ENCODE measurements around the gene MTA3.

Gene MTA3

GRCh38 chr2:42566837-42567321 lies 1.6 kb upstream of the MTA3 start:
- H3K4me3 ChIP-seq (replicated peaks in 1 of 2; ENCODE audit: low read depth in 2 of 2, low read length in 2 of 2), result no peak overlapping the region
- no peak for TF ChIP-seq CTCF (IDR thresholded peaks at IDR 0.05; ENCODE audit: low read depth, low read length)
- DNase-seq (ENCODE audit: low read depth in 2 of 2), result peak in 1 of 2 donors; percentile 20

GRCh38 chr2:42567364-42567763 lies 1.1 kb upstream of the MTA3 start:
- peak; percentile 34 to 53 for DNase-seq (ENCODE audit: low read depth in 2 of 2)
- H3K4me3 ChIP-seq (replicated peaks in 1 of 2; ENCODE audit: low read depth in 2 of 2, low read length in 2 of 2), result no peak overlapping the region

DNA sequence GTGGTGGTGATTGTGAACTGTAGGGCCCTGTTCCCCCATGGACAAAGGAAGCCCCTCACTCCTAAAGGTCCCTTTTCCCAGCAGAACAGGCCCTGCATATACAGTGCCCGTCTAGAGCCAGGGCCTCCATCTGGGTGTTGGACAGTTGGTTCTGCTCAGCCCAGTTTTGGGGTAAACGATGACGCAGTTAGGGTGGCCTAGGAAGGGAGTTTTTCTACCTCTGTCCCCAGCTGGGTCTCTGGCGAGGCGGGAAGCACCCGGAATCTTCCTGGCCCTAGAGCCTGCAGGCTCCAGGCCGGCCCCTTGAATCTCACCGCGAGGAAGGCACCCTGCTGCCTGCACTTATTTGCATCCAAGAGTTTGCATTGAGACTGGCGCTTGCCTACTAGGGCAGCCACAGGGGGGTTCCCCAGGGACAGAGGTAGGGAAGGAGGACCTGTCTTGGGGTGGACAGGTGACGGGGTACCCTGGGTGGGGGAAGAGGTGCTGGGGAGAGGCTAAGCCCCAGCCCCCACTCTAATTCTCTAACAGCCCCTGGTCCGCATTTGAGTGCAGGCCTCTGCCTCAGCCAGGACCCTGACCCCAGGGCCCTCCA lies 529 bp upstream of the MTA3 start:
- peak in 1 of 2 donors; percentile 13 for DNase-seq (ENCODE audit: low read depth in 2 of 2)
- no peak for TF ChIP-seq CTCF (IDR thresholded peaks at IDR 0.05; ENCODE audit: low read depth, low read length)
- H3K4me3 ChIP-seq (replicated peaks in 1 of 2; ENCODE audit: low read depth in 2 of 2, low read length in 2 of 2), result peak overlapping the region in 1 of 2 donors; percentile 13

More at GRCh38 chr2:42567364-42567763, 1.1 kb upstream of the MTA3 start:
- TF ChIP-seq CTCF (IDR thresholded peaks at IDR 0.05; ENCODE audit: low read depth, low read length), result no peak

DNA sequence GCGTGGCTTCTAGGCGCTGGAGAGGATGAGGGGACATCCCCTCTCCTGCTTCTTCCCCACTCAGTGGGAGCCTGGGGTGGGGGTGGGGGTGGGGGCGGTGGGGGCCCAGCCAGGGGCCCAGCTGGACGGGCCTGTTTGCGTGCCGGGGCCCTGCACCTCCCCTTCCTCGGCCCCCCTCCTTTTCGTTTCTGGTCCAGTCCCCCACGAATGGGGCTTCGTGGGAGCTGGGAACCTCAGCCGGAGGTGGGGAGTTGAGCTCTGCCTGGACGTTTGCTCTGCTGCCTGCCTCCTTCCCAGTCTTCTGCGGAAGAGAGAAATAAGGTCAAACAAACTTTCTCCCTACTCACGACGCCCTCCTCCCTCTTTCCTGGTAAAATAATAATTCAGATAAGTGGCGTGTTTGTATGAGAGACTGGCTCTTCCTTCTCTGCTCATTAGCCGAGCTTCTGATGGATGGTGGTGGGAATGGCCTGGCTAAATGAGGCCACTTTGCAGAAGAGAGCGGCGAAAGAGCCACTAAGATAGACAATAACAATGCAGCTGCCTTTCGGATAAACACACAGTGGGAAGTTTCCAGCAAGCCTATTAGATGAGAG lies 782 bp downstream of the MTA3 start:
- H3K4me3 ChIP-seq (replicated peaks in 1 of 2; ENCODE audit: low read depth in 2 of 2, low read length in 2 of 2), result peak overlapping the region; percentile 80 to 82
- DNase-seq (ENCODE audit: low read depth in 2 of 2), result peak; percentile 30 to 52
- TF ChIP-seq CTCF (IDR thresholded peaks at IDR 0.05; ENCODE audit: low read depth, low read length), result no peak

DNA sequence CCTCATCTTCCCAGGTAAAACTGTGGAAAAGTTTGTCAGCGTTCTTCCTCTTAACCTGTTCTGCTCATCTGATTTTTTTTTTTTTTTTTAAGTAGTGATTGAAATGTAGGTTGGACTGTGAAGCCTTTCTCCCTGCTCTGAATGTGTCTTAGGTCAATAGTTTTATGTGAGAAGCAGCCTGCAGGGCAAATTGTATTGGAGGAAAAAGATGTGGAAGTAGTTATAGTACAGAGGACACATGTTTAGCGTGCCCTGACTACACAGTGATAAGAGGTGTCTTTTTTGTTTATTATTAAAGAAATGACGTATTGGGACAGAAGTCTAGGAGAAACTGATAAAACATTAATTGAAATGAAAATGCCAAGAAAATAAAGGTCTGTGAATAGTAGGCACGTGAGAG lies 1.5 kb downstream of the MTA3 start:
- peak overlapping the region; percentile 80 to 82 for H3K4me3 ChIP-seq (replicated peaks in 1 of 2; ENCODE audit: low read depth in 2 of 2, low read length in 2 of 2)
- no peak for TF ChIP-seq CTCF (IDR thresholded peaks at IDR 0.05; ENCODE audit: low read depth, low read length)
- peak; percentile 2 to 8 for DNase-seq (ENCODE audit: low read depth in 2 of 2)

DNA sequence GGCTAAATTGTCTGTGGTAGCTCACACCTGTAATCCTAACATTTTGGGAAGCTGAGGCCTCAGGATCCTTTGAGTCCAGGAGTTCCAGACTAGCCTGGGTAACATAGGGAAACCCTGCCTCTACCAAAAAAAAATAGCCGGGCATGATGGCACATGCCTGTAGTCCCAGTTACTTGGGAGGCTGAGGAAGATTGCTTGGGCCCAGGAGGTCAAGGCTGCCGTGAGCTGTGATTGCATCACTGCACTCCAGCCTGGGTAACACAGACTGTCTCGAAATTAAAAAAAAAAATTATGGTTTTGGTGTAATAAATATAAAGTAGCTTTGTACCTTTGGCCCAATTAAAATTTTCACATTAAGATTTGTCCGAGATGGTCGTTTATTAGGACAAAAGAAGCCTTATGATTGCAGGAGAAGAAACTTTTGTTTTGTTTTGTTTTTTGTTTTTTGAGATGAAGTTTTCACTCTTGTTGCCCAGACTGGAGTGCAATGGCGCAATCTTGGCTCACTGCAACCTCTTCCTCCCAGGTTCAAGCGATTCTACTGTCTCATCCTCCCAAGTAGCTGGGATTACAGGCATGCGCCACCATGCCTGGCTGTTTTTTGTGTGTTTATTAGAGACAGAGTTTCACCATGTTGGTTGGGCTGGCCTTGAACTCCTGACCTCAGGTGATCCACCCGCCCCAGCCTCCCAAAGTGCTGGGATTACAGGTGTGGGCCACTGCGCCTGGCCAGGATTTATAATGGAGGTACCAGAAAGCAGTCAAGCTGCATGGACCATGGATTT lies 4.1 kb downstream of the MTA3 start:
- TF ChIP-seq CTCF (IDR thresholded peaks at IDR 0.05; ENCODE audit: low read depth, low read length), result no peak
- DNase-seq (ENCODE audit: low read depth in 2 of 2), result no peak
- no peak overlapping the region for H3K4me3 ChIP-seq (replicated peaks in 1 of 2; ENCODE audit: low read depth in 2 of 2, low read length in 2 of 2)

Measured in cardiac fibroblast (primary cell).